Muscle layer of colon (tissue), 2 donors: Measurements from ENCODE around the gene ABCC5.
A peak's percentile ranks its signal among the peaks of the same experiment; 100 is the strongest.
"Not testable (repeated sequence)": the region's sequence is repeated elsewhere in the genome, so short reads cannot be mapped to it uniquely, and the experiment has no call there.

ENCODE experiments used
- H3K27ac ChIP-seq: one replicate; pipeline ENCODE4 v1.7.0; 2013; ENCODE audit warnings: low read depth, mild to moderate bottlenecking, low read length, moderate library complexity
- H3K27me3 ChIP-seq, 2 donors: one replicate each; pipeline ENCODE4 v1.7.0; 2013; ENCODE audit warnings: low read length in 2 of 2, mild to moderate bottlenecking in 2 of 2; ENCODE audit not compliant: insufficient read depth in 2 of 2, control insufficient read depth in 1 of 2
- H3K36me3 ChIP-seq: one replicate; pipeline ENCODE4 v1.7.0; 2013; ENCODE audit warnings: mild to moderate bottlenecking, low read length; ENCODE audit not compliant: insufficient read depth
- H3K4me1 ChIP-seq: one replicate; pipeline ENCODE4 v1.7.0; 2013; ENCODE audit warnings: mild to moderate bottlenecking, low read length; ENCODE audit not compliant: insufficient read depth
- H3K4me3 ChIP-seq, 2 donors: one replicate each; pipeline ENCODE4 v1.7.0; 2013; ENCODE audit warnings: low read length in 2 of 2, low read depth in 1 of 2, mild to moderate bottlenecking in 1 of 2, moderate library complexity in 1 of 2
- H3K9ac ChIP-seq: one replicate; pipeline ENCODE4 v1.7.0; 2013; ENCODE audit warnings: low read length
- H3K9me3 ChIP-seq: one replicate; pipeline ENCODE4 v1.7.0; 2013; ENCODE audit warnings: mild to moderate bottlenecking, low read length
- donor health status: abdominal sarcoma.
- donor health status: Adenocarcinoma of cecum.

The ABCC5 gene

DNA sequence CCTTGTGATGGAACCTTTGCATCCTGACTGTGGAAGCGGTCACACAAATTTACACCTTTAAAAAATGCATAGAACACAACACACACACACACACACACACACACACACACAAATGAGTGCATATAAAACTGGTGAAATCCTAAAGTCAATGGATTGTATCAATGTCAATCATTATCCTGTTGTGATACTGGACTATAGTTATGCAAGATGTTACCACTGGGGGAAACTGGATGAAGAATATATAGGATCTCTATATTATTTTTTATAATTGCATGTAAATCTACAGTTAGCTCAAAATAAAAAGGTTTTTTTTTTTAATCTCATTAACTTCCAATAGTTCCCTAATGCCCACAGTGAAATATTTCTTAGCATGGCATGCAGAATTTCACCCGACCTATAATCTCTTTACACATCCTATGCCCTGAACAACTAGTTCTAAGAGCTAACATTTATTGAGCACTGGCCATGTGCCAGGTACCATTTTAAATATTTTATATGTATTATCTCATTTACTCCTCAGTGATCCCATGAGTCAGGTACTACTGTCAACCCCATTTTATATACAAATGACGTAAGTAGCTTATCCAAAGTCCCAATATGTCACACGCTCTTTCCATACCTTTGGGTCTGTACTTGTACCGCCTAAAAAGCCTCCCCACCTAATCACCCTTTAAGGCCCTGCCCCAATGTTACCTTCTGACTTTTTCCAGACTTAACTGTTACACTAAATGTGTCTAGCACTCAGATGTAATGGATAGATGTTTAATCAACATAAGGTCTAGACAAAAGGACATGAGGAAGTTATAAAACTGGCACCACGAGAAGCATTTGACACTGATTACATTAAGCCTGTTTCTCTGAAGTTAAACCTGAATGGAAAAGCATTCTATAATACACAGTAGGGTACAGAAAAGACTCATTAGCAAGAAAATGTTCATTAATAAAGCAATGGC is 5.5 kb downstream of the ABCC5 start:
- no peaks in the 10 kb centered on the region for H3K27me3 ChIP-seq
- H3K27ac ChIP-seq, result no peak overlapping the region
- H3K36me3 ChIP-seq, result peaks cover 10% of the 10 kb centered on the region

DNA sequence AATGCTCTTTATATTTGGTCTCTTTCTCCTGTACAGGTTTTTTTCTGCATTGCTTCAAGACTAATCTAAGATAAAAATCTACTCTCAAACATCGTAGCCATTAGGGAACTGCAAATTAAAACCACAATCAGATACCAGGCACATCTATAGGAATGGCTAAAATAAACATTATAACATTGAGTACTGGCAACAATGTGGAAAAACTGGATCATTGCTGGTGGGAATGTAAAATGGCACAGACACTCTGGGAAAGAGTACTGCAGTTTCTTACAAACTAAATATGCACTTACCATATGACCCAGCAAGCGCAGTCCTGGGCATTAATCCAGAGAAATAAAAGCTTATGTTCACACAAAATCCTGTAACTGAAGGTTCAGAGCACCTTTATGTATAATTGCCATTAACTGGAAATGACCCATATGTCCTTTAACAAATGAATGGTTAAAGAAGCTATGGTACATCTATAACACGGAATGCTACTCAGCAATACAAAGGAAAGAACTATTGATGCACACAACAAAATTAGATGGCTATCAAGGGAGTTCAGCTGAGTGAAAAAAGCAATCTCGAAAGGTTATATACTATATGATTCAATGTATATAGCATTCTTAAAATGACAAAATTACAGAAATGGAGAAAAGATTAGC is 6.3 kb downstream of the ABCC5 start:
- Histone ChIP-seq H3K27me3 (no peaks in the 10 kb centered on the region), H3K9me3 (no peaks in the 10 kb centered on the region), H3K36me3 (peaks cover 10% of the 10 kb centered on the region), H3K4me1 (peaks cover 5% of the 10 kb centered on the region), H3K27ac (no peak overlapping the region), H3K9ac (no peak overlapping the region), H3K4me3 (no peak overlapping the region)

More for the DNA sequence above, 5.5 kb downstream of the ABCC5 start:
- Histone ChIP-seq H3K4me1 (peaks cover 13% of the 10 kb centered on the region), H3K9me3 (no peaks in the 10 kb centered on the region), H3K4me3 (no peak overlapping the region), H3K9ac (no peak overlapping the region)

DNA sequence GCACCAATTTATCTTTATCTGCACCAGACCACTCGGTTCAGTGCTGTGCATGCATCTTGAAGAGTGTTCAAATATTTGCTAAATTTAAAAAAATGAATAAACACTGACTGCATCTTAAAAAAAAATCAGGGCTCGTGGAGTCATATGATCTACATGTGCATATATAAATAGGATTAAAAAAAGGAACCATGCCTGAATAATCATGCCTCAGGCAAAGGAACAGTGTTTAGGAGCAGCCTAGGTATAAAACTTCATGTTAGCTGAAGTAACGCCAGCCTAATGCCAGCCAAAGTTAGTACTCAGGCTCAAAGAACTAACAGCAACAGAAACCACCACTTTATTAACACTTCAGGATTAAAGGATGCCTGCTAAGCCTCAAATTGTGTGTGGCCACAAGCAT is 9.5 kb downstream of the ABCC5 start:
- H3K36me3 ChIP-seq, result peaks cover 11% of the 10 kb centered on the region
- H3K9ac ChIP-seq, result no peak overlapping the region
- H3K4me3 ChIP-seq, result no peak overlapping the region
- H3K27ac ChIP-seq, result no peak overlapping the region
- no peaks in the 10 kb centered on the region for H3K27me3 ChIP-seq
- H3K4me1 ChIP-seq, result peaks cover 7% of the 10 kb centered on the region
- no peaks in the 10 kb centered on the region for H3K9me3 ChIP-seq

DNA sequence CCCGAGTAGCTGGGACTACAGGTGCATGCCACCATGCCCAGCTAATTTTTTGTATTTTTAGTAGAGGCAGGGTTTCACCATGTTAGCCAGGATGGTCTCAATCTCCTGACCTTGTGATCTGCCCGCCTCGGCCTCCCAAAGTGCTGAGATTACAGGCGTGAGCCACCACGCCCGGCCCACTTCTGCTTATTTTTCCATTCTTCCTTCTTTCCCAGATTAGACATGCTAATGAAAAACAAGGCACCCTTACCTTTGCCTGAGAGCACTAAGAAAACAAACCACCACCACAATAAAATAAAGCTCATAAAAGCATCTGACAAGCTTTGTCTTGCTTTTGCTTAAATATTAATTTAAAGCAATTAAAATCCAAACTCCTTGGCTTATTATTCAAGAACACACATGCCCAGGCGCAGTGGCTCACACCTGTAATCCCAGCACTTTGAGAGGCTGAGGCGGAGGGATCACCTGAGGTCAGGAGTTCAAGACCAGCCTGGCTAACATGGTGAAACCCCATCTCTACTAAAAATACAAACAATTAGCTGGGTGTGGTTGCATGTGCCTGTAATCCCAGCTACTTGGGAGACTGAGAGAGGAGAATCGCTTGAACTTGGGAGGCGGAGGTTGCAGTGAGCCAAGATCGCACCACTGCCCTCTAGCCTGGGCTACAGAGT is 10.4 kb downstream of the ABCC5 start:
- H3K4me3 ChIP-seq, H3K4me1 ChIP-seq, H3K27me3 ChIP-seq, H3K27ac ChIP-seq, H3K9me3 ChIP-seq, H3K9ac ChIP-seq: not testable (repeated sequence)
- peaks cover 11% of the 10 kb centered on the region for H3K36me3 ChIP-seq

DNA sequence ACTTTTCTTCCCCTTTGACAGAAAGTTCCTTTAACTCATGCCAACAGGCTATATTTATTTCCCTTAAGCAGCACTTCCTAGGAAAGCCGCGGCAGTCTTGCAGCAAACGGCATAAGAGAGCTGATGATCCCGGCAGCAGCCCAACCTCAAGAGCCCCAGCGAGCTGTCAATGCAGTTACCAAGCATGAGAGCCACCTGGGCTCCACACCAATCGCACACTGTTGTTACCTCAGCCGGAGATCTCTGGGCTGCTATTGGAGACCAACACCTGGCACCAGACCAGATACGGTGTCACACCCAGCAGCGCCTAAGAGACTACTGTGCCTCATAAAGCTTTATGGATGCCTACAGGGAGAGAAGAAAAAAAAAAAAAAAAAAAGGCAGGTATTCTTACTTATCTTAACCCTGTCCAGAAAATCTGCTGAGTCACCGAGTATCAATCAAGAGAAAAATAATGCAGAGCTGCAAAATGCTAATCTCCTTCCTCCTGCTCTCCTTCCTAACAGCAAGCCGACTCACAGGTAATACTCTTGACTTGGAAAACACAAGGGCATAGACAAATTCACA is 11.7 kb downstream of the ABCC5 start:
- H3K27ac ChIP-seq, result peak overlapping the region; percentile 44
- peaks cover 7% of the 10 kb centered on the region for H3K36me3 ChIP-seq
- H3K9ac ChIP-seq, result no peak overlapping the region
- H3K4me3 ChIP-seq, result no peak overlapping the region
- H3K27me3 ChIP-seq, result no peaks in the 10 kb centered on the region
- H3K4me1 ChIP-seq, result peaks cover 7% of the 10 kb centered on the region
- H3K9me3 ChIP-seq, result no peaks in the 10 kb centered on the region

DNA sequence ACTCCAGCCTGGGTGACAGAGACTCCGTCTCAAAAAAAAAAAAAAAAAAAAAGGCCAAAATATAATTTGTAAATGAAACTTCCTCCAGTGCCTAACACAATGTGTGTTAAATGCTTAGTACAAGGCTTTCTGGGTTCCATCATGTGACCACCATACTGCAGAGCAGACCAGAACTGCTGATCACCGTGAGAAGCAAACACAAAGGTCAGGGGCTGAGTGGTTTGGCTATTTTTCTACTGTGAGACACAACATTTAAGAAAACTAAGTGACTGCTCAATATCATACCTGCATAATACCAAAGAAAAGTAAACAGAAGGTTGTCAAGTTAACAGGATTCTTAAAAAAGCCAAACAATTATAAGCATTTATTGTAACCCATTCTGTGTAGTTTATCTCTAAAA is 13.2 kb downstream of the ABCC5 start:
- Histone ChIP-seq H3K9me3 (no peaks in the 10 kb centered on the region), H3K9ac (no peak overlapping the region), H3K27ac (no peak overlapping the region), H3K36me3 (peaks cover 6% of the 10 kb centered on the region), H3K4me1 (peaks cover 7% of the 10 kb centered on the region), H3K4me3 (no peak overlapping the region), H3K27me3 (no peaks in the 10 kb centered on the region)

DNA sequence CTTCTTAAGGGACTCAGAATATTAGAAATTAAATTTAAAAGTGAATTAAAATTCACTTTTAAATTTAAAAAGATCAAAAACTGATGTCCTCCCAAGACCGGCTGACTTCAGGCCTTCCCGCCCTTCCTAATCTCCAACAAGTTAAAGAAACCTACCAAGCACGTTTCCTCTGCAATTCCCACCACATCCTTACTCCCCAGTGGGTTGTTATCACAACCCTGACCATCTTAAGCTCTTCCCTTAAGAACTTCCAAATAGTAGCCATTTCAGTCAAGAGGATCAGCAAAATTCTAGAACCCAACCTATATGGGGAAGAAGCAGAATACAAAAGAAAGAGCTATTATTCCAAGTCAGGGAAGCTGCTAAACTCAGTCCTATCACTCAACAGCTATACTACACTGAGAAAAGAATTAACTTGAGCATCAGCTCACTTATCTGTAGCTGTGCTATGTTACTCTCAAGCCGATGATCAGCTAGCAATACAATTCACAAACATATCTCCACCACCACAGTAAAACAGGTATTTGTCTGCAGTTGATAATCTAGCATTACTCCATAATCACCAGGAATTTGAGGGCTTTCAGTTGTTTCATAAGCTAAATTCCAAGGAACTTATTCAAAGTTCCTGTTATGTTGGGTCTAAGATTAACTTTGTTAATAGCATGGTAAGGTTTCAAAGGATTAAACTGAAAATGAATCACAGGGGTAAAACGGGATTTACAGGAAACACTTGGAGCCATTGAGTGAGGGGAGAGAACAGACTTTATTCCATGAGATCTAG is 14.3 kb downstream of the ABCC5 start:
- Histone ChIP-seq H3K4me3 (no peak overlapping the region), H3K9ac (no peak overlapping the region), H3K4me1 (peaks cover 7% of the 10 kb centered on the region), H3K27me3 (no peaks in the 10 kb centered on the region), H3K27ac (no peak overlapping the region), H3K36me3 (peaks cover 6% of the 10 kb centered on the region), H3K9me3 (no peaks in the 10 kb centered on the region)

DNA sequence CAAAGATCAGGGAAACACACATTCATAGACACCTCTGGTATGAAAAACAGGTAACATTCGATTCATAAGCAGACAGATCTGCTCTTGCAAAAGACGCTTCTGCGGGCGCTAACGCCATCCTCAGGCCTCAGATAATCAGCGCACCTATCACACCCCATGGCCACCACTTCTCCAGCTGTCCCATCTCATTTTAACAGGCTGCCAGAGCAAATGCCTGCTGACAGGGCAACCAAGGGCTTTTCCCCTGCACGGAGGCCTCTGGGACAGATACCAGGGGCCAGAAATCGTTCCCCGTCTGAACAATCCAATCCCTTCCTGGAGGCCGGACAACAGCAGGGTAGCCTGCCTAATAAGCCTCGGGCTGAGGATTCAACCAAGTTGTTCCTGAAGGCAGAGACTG is 15.2 kb downstream of the ABCC5 start:
- H3K9me3 ChIP-seq, result no peaks in the 10 kb centered on the region
- H3K4me1 ChIP-seq, result peaks cover 7% of the 10 kb centered on the region
- no peak overlapping the region for H3K4me3 ChIP-seq
- H3K9ac ChIP-seq, result no peak overlapping the region
- no peaks in the 10 kb centered on the region for H3K27me3 ChIP-seq
- peaks cover 6% of the 10 kb centered on the region for H3K36me3 ChIP-seq
- H3K27ac ChIP-seq, result no peak overlapping the region

GRCh38 chr3:184001761-184002160 is 15.9 kb downstream of the ABCC5 start:
- Histone ChIP-seq H3K4me1 (peaks cover 7% of the 10 kb centered on the region), H3K27me3 (no peaks in the 10 kb centered on the region), H3K27ac (no peak overlapping the region), H3K36me3 (peaks cover 6% of the 10 kb centered on the region), H3K9ac (no peak overlapping the region), H3K4me3 (no peak overlapping the region), H3K9me3 (no peaks in the 10 kb centered on the region)

DNA sequence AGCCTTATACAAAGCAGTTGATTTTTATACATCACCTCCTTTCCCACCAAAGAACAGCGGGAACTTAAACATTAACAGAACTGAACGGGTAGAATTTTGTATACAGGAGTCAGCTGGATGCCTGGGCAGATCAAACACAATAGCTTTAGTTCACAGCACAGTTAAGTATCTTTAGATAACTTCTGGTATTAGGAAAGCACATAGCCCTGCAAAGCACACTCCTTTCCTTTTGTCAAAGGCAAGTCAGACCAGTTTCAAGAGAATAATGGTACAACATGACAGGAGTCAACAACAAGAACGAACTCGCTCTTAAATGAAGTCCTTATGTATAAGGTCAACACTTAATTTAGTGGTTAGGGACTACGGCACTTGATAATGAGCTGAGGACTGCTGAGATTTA is 26.3 kb downstream of the ABCC5 start:
- Histone ChIP-seq H3K4me3 (no peak overlapping the region), H3K36me3 (peaks cover 18% of the 10 kb centered on the region), H3K9me3 (no peaks in the 10 kb centered on the region), H3K9ac (no peak overlapping the region), H3K4me1 (no peaks in the 10 kb centered on the region), H3K27ac (no peak overlapping the region), H3K27me3 (no peaks in the 10 kb centered on the region)
